ENCODE measurements around the gene IL1A. TPM values are rescaled to one million over a fixed set of nuclear protein-coding genes. Genes with fewer than 3 reads are reported as not detected.

The IL1A gene
- total RNA-seq, 1 experiment from 2014 or later: 0.11 TPM

DNA sequence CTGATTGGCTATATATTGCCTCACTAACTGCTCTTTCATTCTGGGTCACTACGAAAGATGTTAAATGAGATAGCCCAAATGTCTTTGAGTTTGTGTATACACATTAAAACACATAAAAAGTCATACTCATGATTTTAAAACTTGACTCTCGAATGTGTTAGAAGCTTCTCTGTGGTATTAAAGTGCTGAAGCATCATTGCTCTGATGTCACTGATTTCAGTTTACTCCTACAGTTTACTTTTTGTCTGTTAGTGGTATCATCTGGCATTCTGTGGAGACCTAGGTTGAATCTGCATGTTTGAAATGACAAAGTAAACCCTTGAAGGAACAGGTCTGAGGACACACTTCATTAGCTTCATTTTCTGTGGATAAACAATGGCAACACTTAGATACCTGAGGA lies 52.8 kb downstream of the IL1A start:
- no peaks in the 10 kb centered on the region for H3K9me3 ChIP-seq (ENCODE audit: low read length)
- no peak for TF ChIP-seq EZH2phosphoT487 (IDR thresholded peaks at IDR 0.05; ENCODE audit: borderline replicate concordance, low read length)
- TF ChIP-seq, protein P1, sequence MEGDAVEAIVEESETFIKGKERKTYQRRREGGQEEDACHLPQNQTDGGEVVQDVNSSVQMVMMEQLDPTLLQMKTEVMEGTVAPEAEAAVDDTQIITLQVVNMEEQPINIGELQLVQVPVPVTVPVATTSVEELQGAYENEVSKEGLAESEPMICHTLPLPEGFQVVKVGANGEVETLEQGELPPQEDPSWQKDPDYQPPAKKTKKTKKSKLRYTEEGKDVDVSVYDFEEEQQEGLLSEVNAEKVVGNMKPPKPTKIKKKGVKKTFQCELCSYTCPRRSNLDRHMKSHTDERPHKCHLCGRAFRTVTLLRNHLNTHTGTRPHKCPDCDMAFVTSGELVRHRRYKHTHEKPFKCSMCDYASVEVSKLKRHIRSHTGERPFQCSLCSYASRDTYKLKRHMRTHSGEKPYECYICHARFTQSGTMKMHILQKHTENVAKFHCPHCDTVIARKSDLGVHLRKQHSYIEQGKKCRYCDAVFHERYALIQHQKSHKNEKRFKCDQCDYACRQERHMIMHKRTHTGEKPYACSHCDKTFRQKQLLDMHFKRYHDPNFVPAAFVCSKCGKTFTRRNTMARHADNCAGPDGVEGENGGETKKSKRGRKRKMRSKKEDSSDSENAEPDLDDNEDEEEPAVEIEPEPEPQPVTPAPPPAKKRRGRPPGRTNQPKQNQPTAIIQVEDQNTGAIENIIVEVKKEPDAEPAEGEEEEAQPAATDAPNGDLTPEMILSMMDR (conservative IDR thresholded peaks at IDR 0.05; ENCODE audit: low read depth, low read length): no peak
- BruUV-seq (replicated peaks): no TSS peak
- no peaks in the 10 kb centered on the region for H3K9me2 ChIP-seq (replicated peaks; ENCODE audit: low read length)
- no peaks in the 10 kb centered on the region for H4K20me1 ChIP-seq (ENCODE audit: low read length)
- no peaks in the 10 kb centered on the region for H3K36me3 ChIP-seq (ENCODE audit: low read depth, low read length)
- H3F3A ChIP-seq (ENCODE audit: low read length, unreplicated experiment): no peaks in the 10 kb centered on the region
- ChIA-PET CTCF (no interaction called here), POLR2A (ENCODE audit: unreplicated experiment) (interaction anchor here (0.6 kb wide), 1 partner anchor 148 kb away, joined by 4 read pairs; no protein-coding TSS in a partner anchor)
- no peaks in the 10 kb centered on the region for H3K79me2 ChIP-seq (ENCODE audit: low read length)
- no peak overlapping the region for H3K9ac ChIP-seq (ENCODE audit: low read length)
- DNase-seq (no peak), ATAC-seq (no peak)
- intact Hi-C loops (cut with micrococcal nuclease): no loop called here
- no peak overlapping the region for H3K4me3 ChIP-seq (ENCODE audit: low read length)
- H3K27me3 ChIP-seq (ENCODE audit: low read length): no peaks in the 10 kb centered on the region
- H3K27ac ChIP-seq (ENCODE audit: low read length): no peak overlapping the region
- no peak overlapping the region for H2AFZ ChIP-seq (ENCODE audit: low read length)
- H3K4me2 ChIP-seq (ENCODE audit: low read length): no peak overlapping the region
- peaks cover 4% of the 10 kb centered on the region for H3K4me1 ChIP-seq (ENCODE audit: insufficient read depth, low read length)

- Histone ChIP-seq H3K27ac (ENCODE audit: low read length) (no peak overlapping the region), H4K20me1 (ENCODE audit: low read length) (no peaks in the 10 kb centered on the region), H3K9me2 (replicated peaks; ENCODE audit: low read length) (no peaks in the 10 kb centered on the region), H3K9me3 (ENCODE audit: low read length) (no peaks in the 10 kb centered on the region), H3K36me3 (ENCODE audit: low read depth, low read length) (no peaks in the 10 kb centered on the region), H3K4me3 (ENCODE audit: low read length) (no peak overlapping the region), H3K79me2 (ENCODE audit: low read length) (no peaks in the 10 kb centered on the region), H3F3A (ENCODE audit: low read length, unreplicated experiment) (no peaks in the 10 kb centered on the region), H2AFZ (ENCODE audit: low read length) (no peak overlapping the region), H3K4me1 (ENCODE audit: insufficient read depth, low read length) (peaks cover 8% of the 10 kb centered on the region), H3K27me3 (ENCODE audit: low read length) (no peaks in the 10 kb centered on the region), H3K9ac (ENCODE audit: low read length) (no peak overlapping the region), H3K4me2 (ENCODE audit: low read length) (no peak overlapping the region)
- POLR2A ChIA-PET (ENCODE audit: unreplicated experiment): no interaction called here
- no TSS peak for BruUV-seq (replicated peaks)
- DNase-seq (no peak), ATAC-seq (no peak)
- TF ChIP-seq EZH2phosphoT487 (IDR thresholded peaks at IDR 0.05; ENCODE audit: borderline replicate concordance, low read length): no peak
- TF ChIP-seq EZH2 (IDR thresholded peaks at IDR 0.05; ENCODE audit: low read length, unreplicated experiment): no peak
- TF ChIP-seq, protein P1 (conservative IDR thresholded peaks at IDR 0.05; ENCODE audit: low read depth, low read length): no peak
- intact Hi-C loops (cut with micrococcal nuclease): no loop called here
- CTCF ChIA-PET: no interaction called here
Measured at GRCh38 chr2:112730791-112731190, 53.5 kb downstream of the IL1A start.

DNA sequence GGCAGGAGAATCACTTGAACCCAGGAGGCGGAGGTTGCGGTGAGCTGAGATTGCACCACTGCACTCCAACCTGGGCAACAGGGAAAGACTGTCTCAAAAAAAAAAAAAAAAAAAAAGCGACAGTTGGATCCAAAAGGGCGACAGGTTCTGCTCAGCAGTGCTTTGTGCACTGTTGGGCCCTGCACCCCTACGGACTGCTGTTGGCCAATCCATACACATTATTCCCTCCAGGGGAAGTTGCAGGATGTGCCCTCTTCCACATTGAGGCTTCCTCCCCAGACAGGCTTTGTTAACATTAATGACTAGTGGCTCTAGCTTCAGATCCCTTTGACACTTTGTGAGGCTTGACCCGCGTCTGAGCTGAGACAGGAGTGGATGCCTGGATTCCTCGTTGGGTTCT lies 54.1 kb downstream of the IL1A start:
- ChIA-PET POLR2A (ENCODE audit: unreplicated experiment) (no interaction called here), CTCF (no interaction called here)
- DNase-seq (no peak), ATAC-seq (no peak)
- H3K9ac ChIP-seq (ENCODE audit: low read length): no peak overlapping the region
- no peaks in the 10 kb centered on the region for H3K36me3 ChIP-seq (ENCODE audit: low read depth, low read length)
- no peaks in the 10 kb centered on the region for H4K20me1 ChIP-seq (ENCODE audit: low read length)
- H3F3A ChIP-seq (ENCODE audit: low read length, unreplicated experiment): no peaks in the 10 kb centered on the region
- H3K4me2 ChIP-seq (ENCODE audit: low read length): no peak overlapping the region
- H2AFZ ChIP-seq (ENCODE audit: low read length): no peak overlapping the region
- BruUV-seq (replicated peaks): no TSS peak
- H3K27ac ChIP-seq (ENCODE audit: low read length): no peak overlapping the region
- H3K27me3 ChIP-seq (ENCODE audit: low read length): no peaks in the 10 kb centered on the region
- TF ChIP-seq, protein P1 (conservative IDR thresholded peaks at IDR 0.05; ENCODE audit: low read depth, low read length): no peak
- TF ChIP-seq EZH2 (IDR thresholded peaks at IDR 0.05; ENCODE audit: low read length, unreplicated experiment): no peak
- no peak for TF ChIP-seq EZH2phosphoT487 (IDR thresholded peaks at IDR 0.05; ENCODE audit: borderline replicate concordance, low read length)
- H3K79me2 ChIP-seq (ENCODE audit: low read length): no peaks in the 10 kb centered on the region
- no peaks in the 10 kb centered on the region for H3K9me2 ChIP-seq (replicated peaks; ENCODE audit: low read length)
- intact Hi-C loops (cut with micrococcal nuclease): no loop called here
- H3K9me3 ChIP-seq (ENCODE audit: low read length): no peaks in the 10 kb centered on the region
- H3K4me1 ChIP-seq (ENCODE audit: insufficient read depth, low read length): peaks cover 12% of the 10 kb centered on the region
- no peak overlapping the region for H3K4me3 ChIP-seq (ENCODE audit: low read length)
